Esophagus squamous epithelium (tissue), 4 donors: ENCODE results near the gene RTEL1.

Experiments
- CTCF ChIP-seq, 6 experiments: fragments of 450-650 bp in 4 of 6; fragments of 200-600 bp in 2 of 6; sonication (generic) in 2 of 6; IDR thresholded peaks; one replicate each; pipeline ENCODE4 v1.5.1; 2016 to 2019; ENCODE audit warnings: antibody characterized with exemption in 6 of 6, mild to moderate bottlenecking in 4 of 6, moderate library complexity in 4 of 6
- POLR2A ChIP-seq, 4 donors: fragments of 450-650 bp; IDR thresholded peaks; one replicate each; pipeline ENCODE4 v1.6.1; 2017; ENCODE audit warnings: antibody characterized with exemption in 4 of 4, mild to moderate bottlenecking in 4 of 4, moderate library complexity in 3 of 4

- no peak for TF ChIP-seq CTCF (IDR thresholded peaks at IDR 0.05)
- TF ChIP-seq POLR2A (IDR thresholded peaks at IDR 0.05) = no peak
These were observed 41.5 kb downstream of the RTEL1 start for GRCh38 chr20:63699466-63700198.
